Mesodermal cell (in vitro differentiated cells): ENCODE data around the gene RARB.

ENCODE experiments used
- H3K27ac ChIP-seq: 2 replicates; pipeline ENCODE4 v1.7.0; 2013; ENCODE audit warnings: mild to moderate bottlenecking, low read depth, low read length, moderate library complexity; ENCODE audit not compliant: severe bottlenecking
- H3K36me3 ChIP-seq: 2 replicates; pipeline ENCODE4 v1.7.1; 2013; ENCODE audit warnings: mild to moderate bottlenecking, low read length, moderate library complexity; ENCODE audit not compliant: control insufficient read depth, insufficient read depth
- H3K4me1 ChIP-seq: one replicate; pipeline ENCODE4 v1.7.1; 2013; ENCODE audit warnings: mild to moderate bottlenecking, low read length; ENCODE audit not compliant: insufficient read depth, control insufficient read depth, poor library complexity, severe bottlenecking
- H3K4me3 ChIP-seq: 2 replicates; pipeline ENCODE4 v1.7.0; 2013; ENCODE audit warnings: low read length, control low read depth, mild to moderate bottlenecking; ENCODE audit not compliant: insufficient read depth, poor library complexity, severe bottlenecking; ENCODE audit errors: extremely low read depth
- H3K9me3 ChIP-seq: 2 replicates; pipeline ENCODE4 v1.7.1; 2013; ENCODE audit warnings: mild to moderate bottlenecking, low read length, moderate library complexity; ENCODE audit not compliant: control insufficient read depth
- WGBS, 2 experiments: methylation state at CpG; one replicate each; pipeline ENCODE4 v1.1.5; 2013; ENCODE audit warnings: missing lambda C conversion rate in 2 of 2; ENCODE audit not compliant: insufficient coverage in 2 of 2; 5-methylcytosine and 5-hydroxymethylcytosine counted together

The RARB gene

GRCh38 chr3:25397150-25397549 is 30.9 kb upstream of the RARB start:
- Histone ChIP-seq H3K4me1 (no peaks in the 10 kb centered on the region), H3K36me3 (no peaks in the 10 kb centered on the region), H3K9me3 (no peaks in the 10 kb centered on the region), H3K4me3 (no peak overlapping the region), H3K27ac (no peak overlapping the region)
- 90 to 100% methylated on average over 2 of the region's 2 CpGs for WGBS, 2 experiments

- Histone ChIP-seq H3K4me1 (no peaks in the 10 kb centered on the region), H3K36me3 (no peaks in the 10 kb centered on the region), H3K4me3 (no peak overlapping the region), H3K27ac (no peak overlapping the region), H3K9me3 (no peaks in the 10 kb centered on the region)
- no CpG with 5 or more reads among the region's 1 CpG for WGBS, 2 experiments
These were observed 27.5 kb upstream of the RARB start for GRCh38 chr3:25400587-25400986.

DNA sequence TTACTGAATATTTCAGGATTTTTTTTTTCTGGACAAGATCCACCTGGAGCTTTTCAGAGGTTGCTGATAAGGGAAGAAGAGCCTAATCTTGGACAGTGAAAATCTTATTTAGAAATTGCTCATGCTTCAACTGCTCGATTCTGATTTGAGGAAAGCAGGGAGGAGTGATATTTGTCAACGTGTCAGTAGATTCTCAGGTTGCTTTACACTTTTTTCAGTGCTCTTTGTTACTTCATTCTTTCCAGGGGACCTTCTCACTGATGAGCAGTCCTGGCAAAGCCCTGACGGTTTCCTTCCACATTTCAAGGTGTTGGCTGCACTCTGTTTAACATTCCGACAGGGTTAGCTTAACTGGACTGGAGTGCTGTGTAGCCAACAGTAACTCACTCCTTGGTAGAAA is 24.1 kb upstream of the RARB start:
- 87 to 91% methylated on average over 2 to 4 of the region's 4 CpGs for WGBS, 2 experiments
- Histone ChIP-seq H3K9me3 (no peaks in the 10 kb centered on the region), H3K4me3 (no peak overlapping the region), H3K36me3 (no peaks in the 10 kb centered on the region), H3K4me1 (no peaks in the 10 kb centered on the region), H3K27ac (no peak overlapping the region)

- no peak overlapping the region for H3K27ac ChIP-seq
- no peaks in the 10 kb centered on the region for H3K36me3 ChIP-seq
- 92% methylated on average over 2 of the region's 4 CpGs; no CpG with 5 or more reads in 1 of the 2 experiments for WGBS, 2 experiments
- no peaks in the 10 kb centered on the region for H3K9me3 ChIP-seq
- H3K4me3 ChIP-seq, result no peak overlapping the region
- H3K4me1 ChIP-seq, result no peaks in the 10 kb centered on the region
These were observed 23.5 kb upstream of the RARB start for GRCh38 chr3:25404569-25404968.

DNA sequence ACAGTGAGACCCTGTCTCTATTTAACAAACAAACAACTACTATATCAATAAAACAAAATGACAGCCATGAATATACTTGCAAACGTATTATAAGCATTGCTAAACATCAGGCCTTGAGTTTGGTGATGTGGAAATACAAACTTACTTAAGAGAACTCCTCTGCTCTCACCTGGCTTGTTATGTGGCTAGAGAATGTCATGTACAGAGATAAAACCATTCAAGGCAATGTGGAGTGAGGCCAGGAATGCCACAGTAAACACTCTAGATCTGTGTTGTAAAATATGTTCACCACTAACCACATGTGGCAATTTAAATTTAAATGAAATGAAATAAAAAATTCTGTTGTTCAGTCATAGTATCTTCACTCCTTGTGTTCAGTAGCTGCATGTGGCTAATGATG is 22.7 kb upstream of the RARB start:
- Histone ChIP-seq H3K27ac (no peak overlapping the region), H3K36me3 (no peaks in the 10 kb centered on the region), H3K4me1 (no peaks in the 10 kb centered on the region), H3K9me3 (no peaks in the 10 kb centered on the region), H3K4me3 (no peak overlapping the region)
- WGBS, 2 experiments, result no CpG with 5 or more reads among the region's 1 CpG

- Histone ChIP-seq H3K4me1 (peaks cover 11% of the 10 kb centered on the region), H3K27ac (no peak overlapping the region), H3K4me3 (no peak overlapping the region), H3K36me3 (no peaks in the 10 kb centered on the region), H3K9me3 (peaks cover 3% of the 10 kb centered on the region)
- WGBS, 2 experiments, result 92 to 100% methylated on average over 2 of the region's 4 CpGs
These were observed 17.4 kb upstream of the RARB start for GRCh38 chr3:25410703-25411102.

DNA sequence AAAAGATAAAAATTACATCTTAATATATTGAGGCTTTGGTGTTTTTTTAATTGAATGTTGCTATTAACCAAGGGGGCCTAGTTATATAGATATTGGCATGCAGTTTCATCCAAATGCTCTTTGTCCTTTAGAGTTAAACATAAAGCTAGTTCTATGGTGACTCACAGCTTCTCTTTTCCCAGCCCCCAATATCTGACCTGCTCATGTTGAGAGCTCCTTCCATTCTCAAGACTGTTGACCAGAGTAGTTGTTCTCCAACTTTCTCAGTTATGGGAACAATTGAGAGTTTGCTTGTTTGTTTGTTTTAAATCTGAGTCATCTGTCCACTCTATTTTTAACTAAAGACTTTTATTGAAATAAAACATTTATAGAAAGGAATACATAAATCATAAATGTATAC is 15.8 kb upstream of the RARB start:
- Histone ChIP-seq H3K4me1 (peaks cover 11% of the 10 kb centered on the region), H3K27ac (no peak overlapping the region), H3K9me3 (peaks cover 9% of the 10 kb centered on the region), H3K36me3 (no peaks in the 10 kb centered on the region), H3K4me3 (no peak overlapping the region)

DNA sequence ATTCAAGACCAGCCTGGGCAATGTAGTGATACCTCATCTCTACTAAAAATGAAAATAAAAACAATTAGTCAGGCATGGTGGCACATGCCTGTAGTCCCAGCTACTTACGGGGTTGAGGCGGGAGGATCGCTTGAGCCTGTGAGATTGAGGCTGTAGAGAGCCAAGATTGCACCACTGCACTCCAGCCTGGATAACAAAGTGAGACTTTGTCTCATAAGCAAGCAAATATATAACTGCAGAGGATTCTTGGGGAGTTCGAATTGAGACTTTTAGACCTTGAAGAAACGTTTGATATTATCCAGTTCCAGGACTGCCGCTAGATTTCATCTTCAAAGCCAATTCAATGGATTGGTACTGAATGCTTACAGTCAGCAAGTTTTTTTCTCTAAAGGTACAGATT is 11.9 kb upstream of the RARB start:
- H3K9me3 ChIP-seq, result peaks cover 15% of the 10 kb centered on the region
- 91 to 96% methylated on average over 5 to 6 of the region's 6 CpGs for WGBS, 2 experiments
- no peak overlapping the region for H3K4me3 ChIP-seq
- no peak overlapping the region for H3K27ac ChIP-seq
- no peaks in the 10 kb centered on the region for H3K36me3 ChIP-seq
- H3K4me1 ChIP-seq, result peaks cover 17% of the 10 kb centered on the region

GRCh38 chr3:25418596-25418995 is 9.5 kb upstream of the RARB start:
- no peak overlapping the region for H3K4me3 ChIP-seq
- no peaks in the 10 kb centered on the region for H3K36me3 ChIP-seq
- WGBS, 2 experiments, result 100% methylated on average over 1 of the region's 1 CpG; no CpG with 5 or more reads in 1 of the 2 experiments
- no peak overlapping the region for H3K27ac ChIP-seq
- H3K9me3 ChIP-seq, result peaks cover 15% of the 10 kb centered on the region
- H3K4me1 ChIP-seq, result peaks cover 13% of the 10 kb centered on the region

DNA sequence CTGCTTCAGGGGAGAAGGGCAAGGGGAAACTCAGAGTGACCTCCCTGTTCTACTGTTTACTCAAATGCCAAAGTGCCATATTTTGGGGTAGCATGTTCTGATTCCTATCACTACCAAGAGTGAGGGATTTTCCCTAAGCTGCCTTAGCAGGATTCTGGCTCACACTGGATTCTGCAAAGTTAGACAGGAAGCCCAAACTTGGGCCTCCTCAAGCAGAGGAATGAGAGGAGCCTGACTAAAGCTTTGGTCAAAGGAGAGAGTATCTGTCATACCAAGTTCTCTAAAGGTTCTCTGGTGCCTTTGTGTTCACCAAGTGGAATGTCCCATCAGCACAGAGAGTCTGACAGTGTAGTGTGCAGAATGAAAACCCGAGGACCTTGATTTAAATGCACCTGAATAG is 8.8 kb upstream of the RARB start:
- WGBS, 2 experiments, result 100% methylated on average over 1 of the region's 1 CpG; no CpG with 5 or more reads in 1 of the 2 experiments
- Histone ChIP-seq H3K4me1 (peaks cover 19% of the 10 kb centered on the region), H3K4me3 (no peak overlapping the region), H3K9me3 (peaks cover 12% of the 10 kb centered on the region), H3K27ac (no peak overlapping the region), H3K36me3 (no peaks in the 10 kb centered on the region)

DNA sequence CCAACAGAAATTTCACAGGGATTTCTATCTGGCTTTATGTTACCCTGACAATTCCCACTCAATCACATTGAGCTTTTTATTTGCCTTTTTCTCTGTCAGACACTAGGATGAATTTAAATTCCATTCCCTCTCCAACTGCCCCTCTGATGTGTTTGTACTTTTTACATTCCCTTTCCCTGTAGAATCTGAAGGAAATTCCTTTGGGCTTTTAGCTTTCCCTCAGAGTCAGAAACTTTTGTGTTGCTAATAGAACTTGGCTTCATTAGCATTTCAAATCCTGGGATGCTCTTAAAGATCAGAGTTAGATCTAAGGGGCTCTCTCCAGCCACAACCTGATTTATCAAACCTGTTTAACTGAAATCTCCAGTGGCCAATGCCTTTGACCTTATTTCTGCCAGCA is 7.9 kb upstream of the RARB start:
- Histone ChIP-seq H3K36me3 (no peaks in the 10 kb centered on the region), H3K4me1 (peaks cover 28% of the 10 kb centered on the region), H3K27ac (no peak overlapping the region), H3K9me3 (peaks cover 12% of the 10 kb centered on the region), H3K4me3 (no peak overlapping the region)

DNA sequence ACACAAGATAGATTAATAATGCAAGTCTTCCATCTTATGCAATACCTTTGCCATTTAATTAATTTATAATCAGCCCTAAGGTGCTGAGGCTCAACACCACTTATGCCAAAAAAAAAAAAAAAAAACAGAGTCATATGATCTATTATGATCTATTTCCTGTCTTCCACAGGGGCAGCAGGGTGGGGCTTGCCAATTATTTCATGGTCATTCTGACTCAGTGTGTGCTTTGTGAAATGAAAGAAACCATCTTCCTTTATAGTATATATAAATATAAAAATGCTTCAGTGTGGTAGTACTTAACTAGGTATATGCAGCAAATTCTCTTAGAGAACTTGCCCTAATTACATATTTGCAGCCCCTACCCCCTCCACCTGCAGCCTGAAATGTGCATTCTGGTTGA is 7.2 kb upstream of the RARB start:
- H3K27ac ChIP-seq, result no peak overlapping the region
- no peak overlapping the region for H3K4me3 ChIP-seq
- peaks cover 12% of the 10 kb centered on the region for H3K9me3 ChIP-seq
- peaks cover 33% of the 10 kb centered on the region for H3K4me1 ChIP-seq
- H3K36me3 ChIP-seq, result no peaks in the 10 kb centered on the region
